NCI-H2029 treated with DMSO at 0.1 percent for 48 hours (cell line): ENCODE measurements around the gene NAGS.
"Not testable (repeated sequence)": the region's sequence is repeated elsewhere in the genome, so short reads cannot be mapped to it uniquely, and the experiment has no call there.

Experiments used
- DNase-seq: peaks from one replicate; lab custom pipeline; 2025; lab: John Stamatoyannopoulos, UW

Gene NAGS

DNA sequence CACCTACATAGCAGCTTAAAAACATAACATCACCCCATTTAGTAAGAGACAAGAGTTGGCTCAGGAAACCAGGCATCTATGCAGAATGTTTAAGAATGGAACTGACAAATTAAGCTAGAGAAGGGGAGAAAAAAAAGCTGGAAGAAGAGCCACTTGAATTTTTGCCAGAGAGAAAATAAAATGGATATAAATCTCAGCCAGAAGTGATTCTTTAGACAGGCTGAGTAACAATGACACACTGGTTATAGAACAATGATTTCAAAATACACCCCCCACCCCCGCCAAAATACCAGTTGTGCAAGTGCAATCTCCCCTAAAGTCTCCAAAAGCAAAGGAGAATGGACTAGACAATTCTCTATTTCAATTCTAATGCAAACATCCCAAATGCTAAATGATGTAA lies 39.6 kb downstream of the NAGS start:
- no peak for DNase-seq

DNA sequence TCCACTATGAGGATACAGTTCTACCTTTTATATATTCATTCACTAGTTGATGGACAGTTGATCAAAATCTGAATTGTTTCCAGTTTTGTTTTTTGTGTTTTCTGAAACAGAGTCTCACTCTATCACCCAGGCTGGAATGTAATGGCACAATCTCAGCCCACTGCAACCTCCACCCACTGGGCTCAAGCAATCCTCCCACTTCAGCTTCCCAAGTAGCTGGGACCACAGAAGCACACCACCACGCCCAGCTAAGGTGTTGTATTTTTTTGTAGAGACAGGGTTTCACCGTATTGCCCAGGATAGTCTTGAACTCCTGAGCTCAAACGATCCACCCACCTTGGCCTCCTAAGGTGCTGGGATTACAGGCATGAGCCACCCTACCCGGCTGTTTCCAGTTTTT lies 41.1 kb downstream of the NAGS start:
- no peak for DNase-seq

DNA sequence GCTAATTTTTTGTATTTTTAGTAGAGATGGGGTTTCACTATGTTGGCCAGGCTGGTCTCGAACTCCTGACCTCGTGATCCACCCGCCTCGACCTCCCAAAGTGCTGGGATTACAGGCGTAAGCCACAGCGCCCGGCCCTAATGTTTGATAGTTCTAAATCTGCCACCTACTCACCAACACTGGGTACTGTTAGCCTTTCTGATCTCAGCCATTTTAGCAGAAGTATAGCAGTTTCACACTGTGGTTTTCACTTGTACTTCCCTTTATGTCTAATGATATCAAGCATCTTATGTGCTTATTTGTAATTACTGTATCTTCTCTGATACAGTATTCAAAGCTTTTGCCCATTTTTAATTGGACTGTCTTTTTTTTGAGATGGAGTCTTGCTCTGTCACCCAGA lies 42.5 kb downstream of the NAGS start:
- not testable (repeated sequence) for DNase-seq

DNA sequence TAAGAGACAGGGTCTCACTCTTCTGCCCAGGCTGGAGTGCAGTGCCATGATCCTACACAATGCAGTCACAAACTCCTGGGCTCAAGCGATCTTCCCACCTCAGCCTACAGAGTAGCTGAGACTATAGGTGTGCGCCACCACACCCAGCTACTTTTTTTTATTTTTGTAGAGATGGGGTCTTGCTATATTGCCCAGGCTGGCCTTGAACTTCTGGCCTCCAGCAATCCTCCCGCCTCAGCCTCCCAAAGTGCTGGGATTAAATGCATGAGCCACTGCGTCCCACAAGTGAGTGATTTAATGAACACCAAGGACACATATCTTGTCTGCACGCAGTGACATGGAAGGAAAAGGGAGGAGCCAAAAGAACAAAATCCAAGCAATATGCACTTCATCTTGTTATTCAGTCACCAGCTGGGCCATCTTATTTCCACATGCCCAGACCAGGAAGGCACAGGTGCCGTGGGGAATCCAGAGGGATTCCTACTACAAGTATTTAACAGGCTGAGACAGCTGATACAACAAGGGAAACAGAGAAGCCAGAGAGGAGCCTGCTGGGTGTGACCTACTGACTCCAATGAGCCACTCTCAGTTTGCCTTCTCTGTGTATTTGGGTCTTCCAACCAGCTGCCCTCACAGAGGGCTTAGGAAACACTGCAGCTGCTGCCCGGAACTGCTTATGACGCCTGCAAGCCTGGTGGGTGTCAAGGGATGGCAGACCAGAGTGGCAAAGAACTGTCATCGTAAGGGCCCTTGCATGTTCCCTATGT lies 45.1 kb downstream of the NAGS start:
- DNase-seq, result no peak

DNA sequence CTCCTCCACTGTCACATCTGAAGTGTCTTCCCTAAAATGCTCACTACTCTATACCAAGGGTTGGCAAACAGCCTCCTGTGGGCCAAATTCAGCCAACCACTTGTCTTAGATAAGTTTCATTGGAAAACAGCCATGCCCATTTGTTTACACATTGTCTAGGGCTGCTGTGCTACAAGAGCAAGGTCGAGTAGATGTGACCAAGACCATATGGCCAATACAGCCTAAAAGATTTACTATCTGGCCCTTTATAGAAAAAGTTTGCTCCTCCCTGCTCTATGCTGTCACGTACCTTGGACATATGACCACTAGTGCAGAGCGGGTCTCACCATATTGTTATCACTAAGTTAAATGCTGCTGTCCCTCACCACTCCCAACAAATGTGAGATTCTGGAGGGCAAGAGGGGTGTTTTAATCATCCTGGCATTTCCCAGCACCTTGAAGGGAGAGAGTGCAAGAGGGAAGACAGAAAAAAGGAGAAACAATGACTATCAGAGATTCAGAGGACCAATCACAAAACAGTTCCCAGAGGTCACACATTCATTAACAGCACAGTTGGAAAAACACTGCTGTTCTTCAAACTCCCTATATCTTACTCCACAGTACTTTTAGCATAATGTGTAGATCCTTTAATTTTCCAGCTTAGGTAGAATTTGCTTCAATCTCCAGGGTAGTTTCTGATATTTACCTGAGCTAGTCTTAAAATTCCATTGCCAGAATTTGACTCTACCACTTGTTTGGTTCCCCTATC lies 48.9 kb downstream of the NAGS start:
- DNase-seq, result peak; percentile 64
